ENCODE results near the gene SPTSSB. TPM values are rescaled to one million over a fixed set of nuclear protein-coding genes. Genes with fewer than 3 reads are reported as not detected.

Gene SPTSSB
- total and polyA plus RNA-seq, 4 donors: under 0.01 to 1.0 (median 0.05) TPM

GRCh38 chr3:161355508-161355907 is 15.8 kb downstream of the SPTSSB start (continued):
- TF ChIP-seq GABPA (IDR thresholded peaks at IDR 0.05 in 1 of 2, conservative IDR thresholded peaks at IDR 0.05 in 1 of 2) (no peak), YY1 (IDR thresholded peaks at IDR 0.05) (no peak)

DNA sequence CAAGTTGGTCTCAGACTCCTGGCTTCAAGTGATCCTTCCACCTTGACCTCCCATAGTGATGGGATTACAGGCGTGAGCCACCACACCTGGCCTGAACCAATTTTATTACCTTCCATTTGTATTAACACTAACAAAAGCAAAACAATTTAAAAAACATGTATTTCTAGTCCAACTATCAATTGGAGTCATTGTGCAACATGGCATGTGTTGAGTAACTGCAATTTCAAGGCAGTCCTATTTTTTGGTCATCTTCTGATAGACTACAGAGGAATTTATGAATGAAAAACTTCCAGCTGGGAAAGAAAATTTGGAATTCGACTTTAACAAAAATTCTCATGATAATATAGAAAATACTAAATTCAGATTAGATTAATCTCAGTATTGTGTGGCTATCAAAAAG is 16.8 kb downstream of the SPTSSB start:
- Histone ChIP-seq H3K36me3 (ENCODE audit: control insufficient read depth in 4 of 4, insufficient read depth in 3 of 4, low read depth in 1 of 4, low read length in 3 of 4) (no peaks in the 10 kb centered on the region), H3K27me3 (ENCODE audit: control insufficient read depth in 4 of 4, insufficient read depth in 4 of 4, low read length in 3 of 4) (no peaks in the 10 kb centered on the region), H3K9me3 (ENCODE audit: control insufficient read depth in 4 of 4, low read length in 3 of 4) (no peaks in the 10 kb centered on the region), H3K4me1 (ENCODE audit: control insufficient read depth in 4 of 4, insufficient read depth in 4 of 4, low read length in 3 of 4) (peaks cover 0 to 7% (median 4%) of the 10 kb centered on the region in 4 donors), H3K9ac (ENCODE audit: low read depth in 1 of 2, low read length in 2 of 2) (no peak overlapping the region), H3K27ac (ENCODE audit: low read depth in 1 of 2, low read length in 2 of 2) (no peak overlapping the region), H3K4me3 (ENCODE audit: low read depth in 1 of 3, low read length in 3 of 3) (no peak overlapping the region)
- WGBS: 63% methylated on average over 2 of the region's 2 CpGs
- no peak for TF ChIP-seq FOXA2 (IDR thresholded peaks at IDR 0.05)
- TF ChIP-seq EGR1 (IDR thresholded peaks at IDR 0.05; ENCODE audit: low read depth in 2 of 2): no peak
- TF ChIP-seq RXRA (IDR thresholded peaks at IDR 0.05): no peak
- TF ChIP-seq RAD21 (IDR thresholded peaks at IDR 0.05): no peak
- no peak for TF ChIP-seq ATF3 (IDR thresholded peaks at IDR 0.05)
- no peak for TF ChIP-seq FOXA1 (IDR thresholded peaks at IDR 0.05)
- no peak for TF ChIP-seq TAF1 (conservative IDR thresholded peaks at IDR 0.05)
- TF ChIP-seq NR2F2 (IDR thresholded peaks at IDR 0.05): no peak
- no peak for DNase-seq (ENCODE audit: low spot score)

DNA sequence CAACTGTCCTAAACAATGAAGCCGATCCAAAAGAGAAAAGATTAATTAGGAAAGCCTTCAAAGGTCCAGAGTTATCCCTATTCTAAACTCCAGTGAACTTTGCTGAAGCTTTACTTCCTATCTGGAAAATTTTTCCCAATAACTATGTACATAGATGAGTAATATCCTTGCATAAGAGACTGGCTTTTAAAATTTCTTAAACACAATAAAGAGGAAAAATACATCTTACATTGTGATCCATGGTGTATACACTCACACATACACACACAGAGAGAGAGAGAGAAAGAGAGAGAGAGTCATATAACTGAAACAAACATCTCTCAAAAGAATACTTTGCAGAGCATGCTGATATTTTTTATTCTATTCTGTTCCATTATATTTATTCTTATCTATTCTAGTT is 20.0 kb downstream of the SPTSSB start:
- Histone ChIP-seq H3K36me3 (ENCODE audit: control insufficient read depth in 4 of 4, insufficient read depth in 3 of 4, low read depth in 1 of 4, low read length in 3 of 4) (no peaks in the 10 kb centered on the region), H3K9me3 (ENCODE audit: control insufficient read depth in 4 of 4, low read length in 3 of 4) (no peaks in the 10 kb centered on the region), H3K27me3 (ENCODE audit: control insufficient read depth in 4 of 4, insufficient read depth in 4 of 4, low read length in 3 of 4) (no peaks in the 10 kb centered on the region), H3K27ac (ENCODE audit: low read depth in 1 of 2, low read length in 2 of 2) (no peak overlapping the region), H3K4me1 (ENCODE audit: control insufficient read depth in 4 of 4, insufficient read depth in 4 of 4, low read length in 3 of 4) (peaks cover 0 to 7% (median 0%) of the 10 kb centered on the region in 4 donors), H3K4me3 (ENCODE audit: low read depth in 1 of 3, low read length in 3 of 3) (no peak overlapping the region), H3K9ac (ENCODE audit: low read depth in 1 of 2, low read length in 2 of 2) (no peak overlapping the region)
- 94% methylated on average over 1 of the region's 1 CpG for WGBS
- TF ChIP-seq CTCF (IDR thresholded peaks at IDR 0.05; ENCODE audit: low read depth, low read length, missing input control) (no peak), GABPA (IDR thresholded peaks at IDR 0.05 in 1 of 2, conservative IDR thresholded peaks at IDR 0.05 in 1 of 2) (no peak), MAX (IDR thresholded peaks at IDR 0.05) (no peak), FOXA2 (IDR thresholded peaks at IDR 0.05) (no peak), TAF1 (conservative IDR thresholded peaks at IDR 0.05) (no peak), EGR1 (IDR thresholded peaks at IDR 0.05; ENCODE audit: low read depth in 2 of 2) (no peak), NR2F2 (IDR thresholded peaks at IDR 0.05) (no peak), JUND (IDR thresholded peaks at IDR 0.05) (no peak), RXRA (IDR thresholded peaks at IDR 0.05) (no peak), HNF4A (conservative IDR thresholded peaks at IDR 0.05) (no peak), RAD21 (IDR thresholded peaks at IDR 0.05) (no peak), HNF4G (IDR thresholded peaks at IDR 0.05) (no peak), YY1 (IDR thresholded peaks at IDR 0.05) (no peak), ATF3 (IDR thresholded peaks at IDR 0.05) (no peak), SP1 (IDR thresholded peaks at IDR 0.05) (no peak), FOXA1 (IDR thresholded peaks at IDR 0.05) (no peak)
- TF ChIP-seq, protein P1, sequence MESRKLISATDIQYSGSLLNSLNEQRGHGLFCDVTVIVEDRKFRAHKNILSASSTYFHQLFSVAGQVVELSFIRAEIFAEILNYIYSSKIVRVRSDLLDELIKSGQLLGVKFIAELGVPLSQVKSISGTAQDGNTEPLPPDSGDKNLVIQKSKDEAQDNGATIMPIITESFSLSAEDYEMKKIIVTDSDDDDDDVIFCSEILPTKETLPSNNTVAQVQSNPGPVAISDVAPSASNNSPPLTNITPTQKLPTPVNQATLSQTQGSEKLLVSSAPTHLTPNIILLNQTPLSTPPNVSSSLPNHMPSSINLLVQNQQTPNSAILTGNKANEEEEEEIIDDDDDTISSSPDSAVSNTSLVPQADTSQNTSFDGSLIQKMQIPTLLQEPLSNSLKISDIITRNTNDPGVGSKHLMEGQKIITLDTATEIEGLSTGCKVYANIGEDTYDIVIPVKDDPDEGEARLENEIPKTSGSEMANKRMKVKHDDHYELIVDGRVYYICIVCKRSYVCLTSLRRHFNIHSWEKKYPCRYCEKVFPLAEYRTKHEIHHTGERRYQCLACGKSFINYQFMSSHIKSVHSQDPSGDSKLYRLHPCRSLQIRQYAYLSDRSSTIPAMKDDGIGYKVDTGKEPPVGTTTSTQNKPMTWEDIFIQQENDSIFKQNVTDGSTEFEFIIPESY (IDR thresholded peaks at IDR 0.05): no peak
- TF ChIP-seq, protein P2, sequence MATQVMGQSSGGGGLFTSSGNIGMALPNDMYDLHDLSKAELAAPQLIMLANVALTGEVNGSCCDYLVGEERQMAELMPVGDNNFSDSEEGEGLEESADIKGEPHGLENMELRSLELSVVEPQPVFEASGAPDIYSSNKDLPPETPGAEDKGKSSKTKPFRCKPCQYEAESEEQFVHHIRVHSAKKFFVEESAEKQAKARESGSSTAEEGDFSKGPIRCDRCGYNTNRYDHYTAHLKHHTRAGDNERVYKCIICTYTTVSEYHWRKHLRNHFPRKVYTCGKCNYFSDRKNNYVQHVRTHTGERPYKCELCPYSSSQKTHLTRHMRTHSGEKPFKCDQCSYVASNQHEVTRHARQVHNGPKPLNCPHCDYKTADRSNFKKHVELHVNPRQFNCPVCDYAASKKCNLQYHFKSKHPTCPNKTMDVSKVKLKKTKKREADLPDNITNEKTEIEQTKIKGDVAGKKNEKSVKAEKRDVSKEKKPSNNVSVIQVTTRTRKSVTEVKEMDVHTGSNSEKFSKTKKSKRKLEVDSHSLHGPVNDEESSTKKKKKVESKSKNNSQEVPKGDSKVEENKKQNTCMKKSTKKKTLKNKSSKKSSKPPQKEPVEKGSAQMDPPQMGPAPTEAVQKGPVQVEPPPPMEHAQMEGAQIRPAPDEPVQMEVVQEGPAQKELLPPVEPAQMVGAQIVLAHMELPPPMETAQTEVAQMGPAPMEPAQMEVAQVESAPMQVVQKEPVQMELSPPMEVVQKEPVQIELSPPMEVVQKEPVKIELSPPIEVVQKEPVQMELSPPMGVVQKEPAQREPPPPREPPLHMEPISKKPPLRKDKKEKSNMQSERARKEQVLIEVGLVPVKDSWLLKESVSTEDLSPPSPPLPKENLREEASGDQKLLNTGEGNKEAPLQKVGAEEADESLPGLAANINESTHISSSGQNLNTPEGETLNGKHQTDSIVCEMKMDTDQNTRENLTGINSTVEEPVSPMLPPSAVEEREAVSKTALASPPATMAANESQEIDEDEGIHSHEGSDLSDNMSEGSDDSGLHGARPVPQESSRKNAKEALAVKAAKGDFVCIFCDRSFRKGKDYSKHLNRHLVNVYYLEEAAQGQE (IDR thresholded peaks at IDR 0.05): no peak
- no peak for DNase-seq (ENCODE audit: low spot score)

Data from liver (tissue), 9 donors.